GM18951 (cell line): ENCODE results near the gene RUNX1.
"Not testable (repeated sequence)": the region's sequence is repeated elsewhere in the genome, so short reads cannot be mapped to it uniquely, and the experiment has no call there.

ENCODE experiments used
- POLR2A ChIP-seq: IDR thresholded peaks from 4 replicates; pipeline ENCODE4 v1.6.1; 2011; ENCODE audit warnings: mild to moderate bottlenecking; ENCODE audit not compliant: insufficient read length, insufficient read depth; ENCODE audit errors: extremely low read depth
- in situ Hi-C: fragments of 300-500 bp; cut with MboI; formaldehyde crosslinking; loops from one replicate; pipeline ENCODE4 v1.12.0; 2022; ENCODE audit warnings: low sequenced_read_pairs, mixed read lengths, inconsistent platforms; ENCODE audit not compliant: unreplicated experiment

Gene RUNX1

DNA sequence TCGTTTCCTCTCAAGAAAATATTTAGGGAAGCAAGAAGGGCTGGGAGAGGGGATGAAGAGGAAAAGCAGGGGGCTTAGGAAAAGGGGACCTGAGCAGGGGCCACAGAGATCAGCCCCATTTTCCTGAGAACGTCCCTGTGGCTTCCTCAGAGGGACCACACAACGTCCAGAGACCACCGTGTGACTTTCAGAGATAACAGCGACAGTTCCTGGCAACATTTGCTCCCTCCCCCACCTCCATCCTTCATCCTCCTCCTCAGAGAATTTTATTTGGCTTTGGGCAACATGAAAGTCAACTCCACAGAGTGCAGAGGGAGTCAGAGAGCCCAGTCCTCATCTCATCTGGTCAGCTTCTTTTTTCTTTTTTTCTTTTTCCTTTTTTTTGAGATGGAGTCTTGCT lies 50.9 kb downstream of the RUNX1 start:
- no peak for TF ChIP-seq POLR2A
- in situ Hi-C loops = no loop called here

DNA sequence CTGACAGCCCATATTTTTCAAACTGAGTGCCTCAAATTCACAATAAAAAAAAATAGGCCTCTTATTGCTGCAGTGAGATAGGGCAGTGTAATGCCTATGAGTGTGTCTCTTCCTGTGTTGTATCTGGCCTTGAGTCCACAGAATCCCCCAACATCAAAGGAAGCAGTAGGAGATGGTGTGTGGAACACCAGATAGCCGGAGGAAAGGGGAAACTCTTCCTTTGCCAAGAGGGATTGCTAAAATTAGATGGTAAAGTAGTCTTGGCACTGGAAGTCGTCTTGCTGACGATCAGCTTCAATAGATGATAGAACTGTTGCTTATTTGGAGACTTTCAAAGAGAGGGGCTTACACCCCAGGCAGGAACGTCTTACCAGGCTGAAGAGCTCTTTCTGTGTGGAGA lies 51.8 kb downstream of the RUNX1 start:
- no peak for TF ChIP-seq POLR2A
- in situ Hi-C loops = no loop called here

DNA sequence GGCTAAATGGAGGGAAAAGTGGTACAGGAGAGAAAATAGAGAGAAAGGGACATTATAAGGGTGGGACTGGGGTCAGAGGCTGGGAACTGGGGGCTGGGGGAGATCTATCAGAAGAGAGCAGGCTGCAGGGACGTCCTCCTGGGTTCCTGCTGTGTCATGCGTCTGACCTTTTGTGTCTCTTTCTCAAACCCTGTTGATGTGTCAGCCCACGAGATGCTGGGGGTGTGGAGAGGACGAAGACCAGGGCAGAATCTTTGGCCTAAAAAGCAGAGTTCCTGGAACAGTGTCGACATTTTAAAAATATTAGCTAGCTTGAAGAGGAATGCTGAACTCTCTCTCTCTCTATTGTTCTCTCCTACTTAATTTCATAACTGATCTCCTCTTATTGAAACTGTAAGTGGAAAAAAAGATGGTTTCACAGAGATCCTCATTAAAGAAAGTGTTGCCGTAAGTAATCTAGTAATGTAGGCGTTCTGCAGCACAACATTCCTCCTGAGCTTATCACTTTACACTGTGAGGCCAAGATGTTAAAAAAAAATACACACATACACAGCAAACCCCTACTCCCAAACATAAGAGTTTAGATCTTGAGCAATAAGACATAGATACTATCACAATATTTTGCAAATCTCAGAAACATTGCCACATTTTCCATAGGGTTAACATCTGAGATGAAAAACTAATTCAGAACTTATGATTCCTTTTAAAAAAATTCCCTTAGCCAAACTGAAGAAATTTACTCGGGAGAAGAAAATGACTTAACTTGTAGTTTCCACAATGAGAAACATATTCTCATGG lies 52.6 kb downstream of the RUNX1 start:
- in situ Hi-C loops = no loop called here
- TF ChIP-seq POLR2A = no peak

DNA sequence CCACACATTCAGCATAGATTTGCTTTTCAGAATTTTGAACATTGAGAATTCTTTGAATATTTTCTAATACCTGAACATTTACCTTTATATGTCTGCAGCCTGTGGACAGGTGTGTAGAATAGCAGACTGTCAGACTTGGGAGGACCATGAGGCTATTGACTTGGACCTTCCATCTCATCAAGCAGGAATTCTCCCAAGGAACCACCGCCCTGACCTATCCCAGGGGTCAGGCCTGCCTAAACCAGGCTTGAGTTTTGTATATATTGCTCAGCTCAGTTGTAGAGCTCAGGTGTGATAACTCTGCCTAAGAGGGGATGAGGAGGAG lies 53.2 kb downstream of the RUNX1 start:
- no peak for TF ChIP-seq POLR2A
- in situ Hi-C loops = no loop called here

DNA sequence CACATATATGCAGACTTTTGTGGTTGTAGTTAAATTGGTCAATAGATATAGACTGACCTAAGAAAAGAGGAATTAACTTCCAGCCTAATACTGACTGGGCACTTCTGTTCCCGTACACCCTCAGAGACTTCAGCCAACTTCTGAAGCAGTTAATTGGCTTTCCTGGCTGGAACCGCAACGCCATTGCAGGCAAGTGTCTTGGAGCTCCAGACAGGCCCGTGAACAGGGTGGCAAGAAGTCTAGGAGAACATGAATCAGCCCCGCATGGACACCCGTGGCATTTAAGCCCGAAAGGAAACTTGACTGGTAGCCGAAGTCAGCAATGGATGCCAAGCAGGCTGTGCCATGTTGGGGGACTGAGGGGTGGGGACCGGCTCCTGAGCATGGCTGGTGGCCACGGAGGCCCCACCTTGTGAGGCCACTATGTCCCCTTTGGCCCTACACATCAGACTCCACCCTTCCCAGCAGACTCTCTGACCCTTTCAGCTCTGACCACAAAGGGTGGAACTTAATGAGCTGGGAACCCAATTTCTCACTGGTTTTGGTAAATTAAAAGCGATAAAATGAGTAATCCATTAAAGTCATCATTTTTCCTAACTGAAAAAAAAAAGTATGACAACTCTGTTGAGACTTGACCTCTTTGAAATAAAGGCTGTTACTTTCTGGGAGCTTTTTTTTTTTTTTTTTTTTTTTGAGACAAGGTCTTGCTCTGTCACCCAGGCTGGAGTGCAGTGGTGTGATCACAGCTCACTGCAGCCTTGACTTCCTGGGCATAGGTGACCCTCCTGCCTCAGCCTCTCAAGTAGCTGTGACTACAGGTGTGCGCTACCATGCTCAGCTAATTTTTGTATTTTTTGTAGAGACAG lies 54.1 kb downstream of the RUNX1 start:
- TF ChIP-seq POLR2A = no peak
- in situ Hi-C loops = no loop called here

DNA sequence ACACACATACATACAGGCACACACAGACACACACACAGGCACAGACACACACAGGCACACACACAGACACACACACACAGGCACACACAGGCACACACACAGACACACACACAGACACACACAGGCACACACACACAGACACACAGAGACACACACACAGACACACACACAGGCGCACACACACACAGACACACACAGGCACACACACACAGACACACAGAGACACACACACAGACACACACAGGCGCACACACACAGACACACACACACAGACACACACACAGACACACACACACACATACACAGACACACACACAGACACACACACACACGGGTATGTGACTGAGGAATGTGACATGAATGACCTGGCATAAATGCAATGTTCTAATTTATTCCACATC lies 55.6 kb downstream of the RUNX1 start:
- in situ Hi-C loops = not testable (repeated sequence)

DNA sequence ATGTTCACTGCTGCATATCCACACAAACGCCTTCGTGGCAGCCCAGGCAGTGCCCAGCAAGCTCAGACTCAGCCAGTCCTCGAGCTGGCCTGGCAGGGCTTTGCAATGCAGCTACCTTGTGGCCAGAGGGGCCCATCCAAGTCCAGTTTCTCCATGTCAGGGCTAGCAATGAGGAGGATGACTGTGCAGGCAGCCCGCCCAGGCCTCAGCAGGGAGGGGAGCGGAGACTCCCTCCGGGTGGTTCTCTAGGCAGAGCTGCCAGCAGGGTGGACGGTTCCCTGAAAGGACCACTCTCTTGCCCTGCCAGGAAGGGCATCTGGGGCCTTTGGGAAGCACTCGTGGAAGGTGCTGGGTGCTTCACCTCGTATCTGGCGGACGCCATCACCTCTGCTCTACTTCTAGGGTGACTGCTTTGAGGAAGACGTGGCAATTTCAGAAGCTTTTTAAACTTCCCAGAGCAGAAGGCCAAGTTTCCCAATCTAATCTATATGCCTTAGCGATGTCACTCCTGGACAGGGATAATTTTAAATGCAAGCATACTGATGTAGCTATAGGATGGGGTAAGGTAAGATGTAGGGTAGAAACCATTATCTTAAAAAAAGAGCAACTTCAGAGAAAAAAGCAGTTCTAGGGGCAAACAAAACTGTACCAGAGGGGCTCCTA lies 56.2 kb downstream of the RUNX1 start:
- no peak for TF ChIP-seq POLR2A
- in situ Hi-C loops = no loop called here

DNA sequence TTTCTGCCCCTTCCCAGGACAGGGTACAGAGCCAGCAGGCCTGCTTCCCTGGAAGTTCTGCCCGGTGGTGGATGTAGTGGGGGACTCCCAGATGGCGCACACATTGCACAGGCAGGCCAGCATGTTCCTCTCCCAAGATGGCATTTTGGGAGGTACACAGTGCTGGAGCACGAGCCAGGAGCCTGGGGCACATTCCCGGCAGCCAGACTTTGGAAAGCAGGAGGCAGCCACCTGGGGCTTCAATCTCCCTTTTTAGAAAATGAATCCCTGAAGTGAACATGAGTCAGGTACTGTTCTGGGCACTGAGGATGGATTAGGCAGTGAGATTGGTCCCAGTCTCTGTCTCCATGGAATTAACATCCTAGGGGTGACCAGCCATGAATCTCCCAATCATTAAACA lies 56.9 kb downstream of the RUNX1 start:
- in situ Hi-C loops = no loop called here
- no peak for TF ChIP-seq POLR2A

DNA sequence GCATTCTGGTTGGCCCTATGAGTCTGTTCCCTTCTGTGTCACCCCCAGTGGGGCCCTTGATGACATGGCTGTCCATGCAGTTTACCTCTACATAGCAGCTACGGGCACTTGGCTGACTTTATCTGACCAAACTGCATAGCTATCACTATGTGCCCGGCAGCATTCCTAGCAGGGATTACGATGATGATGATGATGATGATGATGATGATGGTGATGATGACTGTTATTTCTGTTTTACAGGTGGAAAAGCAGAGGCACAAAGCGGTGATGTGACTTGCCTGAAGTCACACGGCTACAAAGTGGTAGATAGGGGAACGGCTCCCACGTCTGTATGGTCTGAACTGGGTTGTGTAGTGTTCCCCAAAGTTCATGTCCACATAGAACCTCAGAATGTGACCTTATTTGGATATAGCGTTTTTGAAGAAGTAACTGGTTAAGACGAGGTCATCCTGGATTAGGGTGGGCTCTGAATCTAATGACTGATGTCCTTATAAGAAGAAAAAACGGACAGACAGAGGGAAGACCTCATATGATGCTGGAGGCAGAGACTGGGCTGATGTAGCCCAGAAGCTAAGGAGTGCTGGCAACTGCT lies 57.6 kb downstream of the RUNX1 start:
- in situ Hi-C loops = no loop called here
- no peak for TF ChIP-seq POLR2A

DNA sequence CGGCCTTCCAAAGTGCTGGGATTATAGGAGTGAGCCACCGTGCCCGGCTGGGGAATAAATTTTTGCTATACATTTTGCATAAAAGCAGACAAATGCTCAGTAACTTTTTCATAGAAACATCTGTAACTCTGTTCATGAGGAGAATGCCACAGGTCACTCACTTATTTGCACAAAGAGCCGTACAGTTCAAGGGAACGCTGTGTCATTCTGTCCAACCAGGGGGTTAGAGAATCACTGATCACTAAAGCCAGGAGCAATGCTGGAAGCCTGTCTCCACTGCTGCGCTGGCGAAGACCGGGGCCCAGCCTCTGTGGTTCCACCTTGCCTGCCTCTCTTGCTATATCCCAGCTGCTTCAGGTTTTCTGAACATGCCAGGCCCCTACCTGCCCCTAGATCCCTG lies 58.3 kb downstream of the RUNX1 start:
- in situ Hi-C loops = no loop called here
- TF ChIP-seq POLR2A = no peak

DNA sequence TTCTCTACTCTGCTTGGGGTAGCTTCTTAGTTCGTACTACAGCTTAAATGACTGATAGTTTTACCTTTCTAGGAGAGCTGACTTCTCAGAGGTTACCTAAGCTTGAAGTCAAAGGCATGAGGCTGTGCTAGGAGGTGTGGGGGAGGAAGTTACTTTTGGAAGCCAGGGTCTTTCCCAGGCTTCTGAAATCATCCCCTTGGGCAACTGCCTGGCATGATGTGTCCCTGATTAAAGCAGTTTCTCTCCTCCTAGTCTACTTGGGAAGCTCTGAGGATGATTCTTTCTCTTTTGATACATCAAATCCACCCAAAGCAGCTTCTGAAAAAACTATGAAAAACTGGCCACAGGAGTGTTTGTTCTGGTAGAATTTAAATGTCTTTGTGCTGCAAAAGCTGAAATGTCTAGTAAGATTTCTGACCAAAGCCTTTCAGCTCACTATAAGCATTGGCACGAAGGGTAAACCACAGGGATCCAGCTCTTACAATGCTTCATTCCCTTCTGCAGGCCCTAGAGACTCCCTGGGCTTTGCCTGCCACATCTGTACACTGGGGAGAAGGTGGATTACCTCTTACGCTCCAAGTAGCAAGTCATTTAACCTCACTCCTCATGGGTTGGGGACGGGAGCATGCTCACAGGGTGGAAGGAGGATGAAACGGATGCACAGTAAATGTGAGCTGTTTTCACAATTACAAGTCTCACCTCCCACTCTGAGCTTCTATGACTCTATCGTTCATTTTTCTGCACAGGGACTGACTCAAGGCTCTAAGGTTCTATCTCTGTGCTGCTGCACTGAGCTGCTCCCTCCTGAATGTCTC lies 59.6 kb downstream of the RUNX1 start:
- TF ChIP-seq POLR2A = no peak
- in situ Hi-C loops = no loop called here

DNA sequence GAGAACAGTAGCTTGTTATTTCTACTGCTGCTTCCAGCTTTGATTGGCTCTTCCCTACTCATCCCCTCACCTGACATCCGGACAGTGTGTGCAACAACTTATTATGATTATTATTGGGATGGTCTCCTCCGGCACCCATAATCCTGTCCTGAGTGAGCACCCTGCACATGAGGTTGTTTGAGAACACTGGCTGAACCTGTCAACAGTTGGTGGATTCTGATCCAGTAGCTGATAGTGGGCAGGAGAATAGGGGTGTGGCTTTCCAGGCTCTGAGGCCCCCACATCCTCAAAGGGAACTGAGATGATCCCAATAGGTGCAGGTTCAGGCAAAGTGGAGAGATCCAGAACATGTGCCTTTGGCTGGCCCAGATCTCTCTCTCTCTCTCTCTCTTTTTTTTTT lies 60.5 kb downstream of the RUNX1 start:
- in situ Hi-C loops = no loop called here
- no peak for TF ChIP-seq POLR2A

DNA sequence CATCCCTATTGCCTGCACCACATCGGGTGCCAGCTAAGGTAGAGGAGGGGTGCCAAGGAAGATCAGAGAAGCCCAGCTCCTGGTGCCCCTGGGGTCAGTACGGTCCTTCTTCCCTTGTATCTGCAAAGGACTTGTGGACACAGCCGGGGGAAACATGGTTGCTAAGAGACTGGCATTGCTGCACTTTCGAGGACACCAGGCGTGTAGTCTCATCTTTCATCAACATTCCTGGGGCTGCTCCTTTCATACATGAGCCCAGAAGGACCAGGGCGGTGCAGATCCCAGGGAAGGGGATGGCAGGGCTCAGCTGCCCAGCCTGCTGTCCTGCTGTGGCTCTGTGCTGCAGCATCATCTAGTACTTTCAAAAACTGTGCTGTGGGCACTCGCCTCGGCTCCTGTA lies 61.0 kb downstream of the RUNX1 start:
- in situ Hi-C loops = no loop called here
- no peak for TF ChIP-seq POLR2A
